ENCODE data around the gene PRKCB. TPM values are rescaled to one million over a fixed set of nuclear protein-coding genes. Genes with fewer than 3 reads are reported as not detected.

Gene PRKCB
- total and polyA plus RNA-seq, 4 experiments from 2014 or later: 46.5 to 106 (median 98.2) TPM

DNA sequence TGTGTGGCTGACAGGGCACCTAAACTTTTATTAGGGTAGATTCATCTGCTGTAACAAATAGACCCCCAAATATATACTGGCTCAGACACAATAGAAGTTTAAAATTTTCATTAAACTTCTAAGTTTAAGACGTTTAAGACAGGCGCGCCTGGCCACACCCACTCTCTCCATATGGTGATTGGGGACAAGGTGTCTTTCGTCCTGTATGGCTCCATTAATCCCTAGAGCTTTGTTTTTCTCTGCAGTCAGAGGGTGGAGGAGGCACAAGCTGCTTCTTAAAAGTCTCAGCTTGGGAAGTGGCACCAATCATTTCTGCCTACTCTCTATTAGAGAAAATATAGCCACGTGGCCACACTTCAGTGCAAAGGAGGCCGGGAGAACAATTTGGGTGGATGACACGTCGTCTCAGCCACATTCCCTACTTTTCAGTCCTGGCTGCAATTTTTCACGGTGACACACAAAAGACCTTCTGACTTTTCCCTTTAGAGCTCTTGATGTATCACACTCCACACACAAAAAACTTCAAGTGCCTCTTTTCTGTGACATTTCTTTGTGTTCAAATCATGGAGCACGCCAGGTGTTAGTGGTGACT lies 294.8 kb downstream of the PRKCB start:
- H3K27me3 Mint-ChIP-seq: no peaks in the 10 kb centered on the region
- H3K27me3 ChIP-seq (ENCODE audit: insufficient read depth, low read length): no peaks in the 10 kb centered on the region
- H3K4me1 Mint-ChIP-seq: peaks cover 7 to 22% (median 12%) of the 10 kb centered on the region in 4 donors
- peaks cover 12% of the 10 kb centered on the region for H3K36me3 ChIP-seq (ENCODE audit: insufficient read depth, low read length)
- CTCF ChIA-PET (ENCODE audit: partially characterized antibody): no interaction called here
- DNase-seq: no peak
- intact Hi-C loops (cut with micrococcal nuclease): no loop called here
- no peak overlapping the region for H3K4me3 ChIP-seq (ENCODE audit: low read length in 2 of 2)
- H3K4me3 Mint-ChIP-seq: no peak overlapping the region
- no peaks in the 10 kb centered on the region for H3K4me1 ChIP-seq (ENCODE audit: insufficient read depth, low read length)
- peaks cover 44 to 52% of the 10 kb centered on the region in 2 donors for H3K36me3 Mint-ChIP-seq
- no peak overlapping the region for H3K27ac Mint-ChIP-seq
- H3K9me3 Mint-ChIP-seq: no peaks in the 10 kb centered on the region
- H3K9me3 ChIP-seq (ENCODE audit: control insufficient read depth in 1 of 2, low read length in 2 of 2): no peaks in the 10 kb centered on the region
- POLR2A ChIA-PET (ENCODE audit: partially characterized antibody): interaction anchor here (0.7 kb wide), 1 partner anchor 41 kb away, joined by 3 read pairs; no protein-coding TSS in a partner anchor
- no peak overlapping the region for H3K27ac ChIP-seq (ENCODE audit: low read depth, low read length)

DNA sequence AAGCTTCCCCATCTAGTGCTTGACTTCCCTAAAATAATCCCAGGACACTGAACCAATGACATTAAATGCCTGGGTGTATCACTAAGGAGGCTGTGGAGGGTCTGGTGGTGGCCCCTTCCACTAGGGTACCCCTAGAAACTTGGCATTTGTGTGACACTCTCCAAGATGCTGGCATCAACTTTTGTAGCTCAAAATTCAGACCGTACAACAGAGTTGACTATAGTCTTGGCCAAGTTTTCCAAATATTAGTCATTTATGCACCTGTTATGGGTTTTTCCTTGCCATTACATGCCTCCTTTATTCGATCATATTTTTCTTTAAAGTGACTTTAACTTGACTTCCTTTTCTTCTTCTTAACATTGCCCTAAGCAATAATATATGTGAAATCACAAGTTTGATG lies 295.5 kb downstream of the PRKCB start:
- no peaks in the 10 kb centered on the region for H3K9me3 Mint-ChIP-seq

DNA sequence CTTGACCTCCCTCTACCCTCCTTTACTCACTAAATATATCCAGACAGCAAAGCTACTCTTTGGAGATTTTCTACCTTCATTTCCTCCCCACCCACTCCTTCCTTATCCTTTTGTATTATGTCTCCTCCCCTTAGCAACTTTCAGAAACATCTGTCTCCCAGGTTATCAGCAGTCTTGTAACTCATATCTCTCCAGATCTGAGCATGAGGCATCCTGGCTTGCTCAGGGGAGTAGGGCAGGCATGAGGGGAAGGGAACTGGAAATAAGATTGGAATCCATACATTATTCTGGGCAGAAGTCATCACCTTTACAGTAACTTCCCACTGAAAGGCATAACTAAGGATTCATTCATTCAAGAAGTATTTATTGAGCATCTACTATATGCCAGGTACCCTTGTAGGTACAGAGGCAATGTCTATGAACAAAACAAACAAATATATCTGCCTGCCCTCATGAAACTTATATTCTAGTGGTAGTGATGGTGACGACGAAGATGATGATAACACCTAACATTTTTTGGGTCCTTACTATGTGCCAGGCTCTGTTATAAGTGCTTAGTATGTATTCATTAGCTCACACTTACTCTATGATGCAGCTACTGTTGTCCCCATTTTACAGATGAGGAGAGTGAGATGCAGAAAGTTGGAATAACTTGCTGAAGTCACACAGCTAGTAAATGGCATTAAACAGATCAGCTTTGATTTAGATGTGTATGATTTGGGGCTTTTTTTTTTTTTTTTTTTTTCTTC lies 296.4 kb downstream of the PRKCB start:
- Mint-ChIP-seq H3K36me3 (peaks cover 45 to 47% of the 10 kb centered on the region in 2 donors), H3K27me3 (no peaks in the 10 kb centered on the region), H3K4me3 (no peak overlapping the region), H3K9me3 (no peaks in the 10 kb centered on the region), H3K27ac (peak overlapping the region in 2 of 7 donors; percentile 5 to 57), H3K4me1 (peaks cover 9 to 22% (median 12%) of the 10 kb centered on the region in 4 donors)
- H3K4me3 ChIP-seq (ENCODE audit: low read length in 2 of 2): no peak overlapping the region
- intact Hi-C loops (cut with micrococcal nuclease): no loop called here
- H3K27ac ChIP-seq (ENCODE audit: low read depth, low read length): no peak overlapping the region
- H3K4me1 ChIP-seq (ENCODE audit: insufficient read depth, low read length): no peaks in the 10 kb centered on the region
- no peak for DNase-seq
- H3K36me3 ChIP-seq (ENCODE audit: insufficient read depth, low read length): peaks cover 12% of the 10 kb centered on the region
- no peaks in the 10 kb centered on the region for H3K27me3 ChIP-seq (ENCODE audit: insufficient read depth, low read length)
- ChIA-PET CTCF (ENCODE audit: partially characterized antibody) (no interaction called here), POLR2A (ENCODE audit: partially characterized antibody) (interaction anchor here (0.6 kb wide), 1 partner anchor 9 kb away, joined by 3 read pairs; no protein-coding TSS in a partner anchor)
- no peaks in the 10 kb centered on the region for H3K9me3 ChIP-seq (ENCODE audit: control insufficient read depth in 1 of 2, low read length in 2 of 2)

More for the DNA sequence above, 295.5 kb downstream of the PRKCB start:
- ChIA-PET CTCF (ENCODE audit: partially characterized antibody) (no interaction called here), POLR2A (ENCODE audit: partially characterized antibody) (no interaction called here)
- no peaks in the 10 kb centered on the region for H3K4me1 ChIP-seq (ENCODE audit: insufficient read depth, low read length)
- H3K4me1 Mint-ChIP-seq: peaks cover 7 to 22% (median 12%) of the 10 kb centered on the region in 4 donors
- intact Hi-C loops (cut with micrococcal nuclease): no loop called here
- H3K27ac ChIP-seq (ENCODE audit: low read depth, low read length): no peak overlapping the region
- no peaks in the 10 kb centered on the region for H3K27me3 ChIP-seq (ENCODE audit: insufficient read depth, low read length)
- no peak overlapping the region for H3K4me3 Mint-ChIP-seq
- no peak overlapping the region for H3K4me3 ChIP-seq (ENCODE audit: low read length in 2 of 2)
- H3K27me3 Mint-ChIP-seq: no peaks in the 10 kb centered on the region
- DNase-seq: no peak
- H3K27ac Mint-ChIP-seq: peak overlapping the region in 3 of 7 donors; percentile 14 to 58 (median 39)
- H3K9me3 ChIP-seq (ENCODE audit: control insufficient read depth in 1 of 2, low read length in 2 of 2): no peaks in the 10 kb centered on the region
- peaks cover 44 to 51% of the 10 kb centered on the region in 2 donors for H3K36me3 Mint-ChIP-seq
- H3K36me3 ChIP-seq (ENCODE audit: insufficient read depth, low read length): peaks cover 9% of the 10 kb centered on the region

DNA sequence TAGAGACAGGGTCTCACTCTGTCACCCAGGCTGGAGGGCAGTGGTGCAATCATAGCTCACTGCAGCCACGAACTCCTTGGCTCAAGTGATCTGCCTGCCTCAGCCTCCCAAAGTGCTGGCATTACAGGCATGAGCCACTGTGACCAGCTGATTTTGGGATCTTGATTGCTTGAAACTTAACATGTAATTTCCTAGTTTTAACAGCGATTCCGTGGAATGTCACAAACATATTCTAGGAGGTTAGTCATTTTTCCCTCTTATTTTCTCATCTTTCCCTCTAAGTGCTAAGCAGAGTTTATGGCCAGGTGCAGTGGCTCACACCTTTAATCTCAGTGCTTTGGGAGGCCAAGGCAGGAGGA lies 297.0 kb downstream of the PRKCB start:
- Mint-ChIP-seq H3K9me3 (no peaks in the 10 kb centered on the region), H3K27me3 (no peaks in the 10 kb centered on the region), H3K27ac (peak overlapping the region in 2 of 7 donors; percentile 52 to 66), H3K4me3 (no peak overlapping the region), H3K4me1 (peaks cover 6 to 25% (median 12%) of the 10 kb centered on the region in 4 donors), H3K36me3 (peaks cover 43 to 45% of the 10 kb centered on the region in 2 donors)
- peaks cover 12% of the 10 kb centered on the region for H3K36me3 ChIP-seq (ENCODE audit: insufficient read depth, low read length)
- H3K4me1 ChIP-seq (ENCODE audit: insufficient read depth, low read length): no peaks in the 10 kb centered on the region
- intact Hi-C loops (cut with micrococcal nuclease): no loop called here
- ChIA-PET POLR2A (ENCODE audit: partially characterized antibody) (interaction anchor here (0.6 kb wide), 1 partner anchor 9 kb away, joined by 3 read pairs; no protein-coding TSS in a partner anchor), CTCF (ENCODE audit: partially characterized antibody) (no interaction called here)
- DNase-seq: no peak
- H3K9me3 ChIP-seq (ENCODE audit: control insufficient read depth in 1 of 2, low read length in 2 of 2): no peaks in the 10 kb centered on the region
- no peaks in the 10 kb centered on the region for H3K27me3 ChIP-seq (ENCODE audit: insufficient read depth, low read length)
- no peak overlapping the region for H3K27ac ChIP-seq (ENCODE audit: low read depth, low read length)
- no peak overlapping the region for H3K4me3 ChIP-seq (ENCODE audit: low read length in 2 of 2)

DNA sequence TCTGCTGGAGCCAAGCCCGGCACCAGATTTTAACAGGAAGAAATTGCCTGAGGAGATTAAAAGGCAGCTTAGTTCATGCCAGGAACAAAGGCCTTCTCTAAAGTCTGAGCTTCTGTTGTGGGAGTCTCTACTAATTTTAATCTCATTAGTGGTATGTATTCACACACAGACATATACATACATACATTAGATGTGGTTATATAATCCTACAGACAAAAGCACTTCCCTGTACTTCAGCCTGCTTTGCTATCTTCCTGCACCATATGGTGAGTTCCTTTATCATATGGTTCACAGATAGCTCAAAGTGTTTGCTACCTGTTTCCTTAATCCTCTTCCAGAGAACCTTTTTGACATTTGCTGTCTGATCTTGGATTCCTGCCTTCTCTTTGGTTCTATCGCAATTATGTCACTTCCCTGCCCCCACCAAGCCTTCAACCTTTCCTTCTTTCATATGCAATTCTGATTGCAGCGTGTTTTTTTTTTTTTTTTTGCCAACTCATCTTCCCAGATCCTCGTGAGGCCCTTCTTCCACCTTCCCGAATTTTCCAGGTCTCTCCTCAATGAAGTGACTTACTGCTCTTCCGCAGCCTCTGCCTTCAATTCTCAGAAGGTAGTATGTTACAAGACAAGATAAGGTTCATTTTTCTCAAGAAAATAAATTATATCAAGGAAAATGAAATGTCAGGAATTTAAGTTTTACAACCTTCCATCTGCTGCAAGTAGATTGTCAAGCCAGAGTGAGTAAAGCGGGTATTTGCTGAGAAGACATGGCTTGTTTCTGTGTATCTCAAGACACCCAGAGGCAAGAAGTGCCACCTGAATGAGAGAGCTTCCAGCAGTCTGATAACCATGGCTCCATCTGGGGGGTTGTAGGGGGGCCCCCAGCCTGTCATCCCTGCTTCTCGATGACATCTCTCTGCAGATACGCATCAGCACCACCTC lies 300.1 kb downstream of the PRKCB start:
- POLR2A ChIA-PET (ENCODE audit: partially characterized antibody): no interaction called here
- peaks cover 4% of the 10 kb centered on the region for H3K36me3 ChIP-seq (ENCODE audit: insufficient read depth, low read length)
- peak overlapping the region in 3 of 7 donors; percentile 30 to 65 (median 59) for H3K27ac Mint-ChIP-seq
- intact Hi-C loops (cut with micrococcal nuclease): no loop called here
- no peaks in the 10 kb centered on the region for H3K9me3 Mint-ChIP-seq
- CTCF ChIA-PET (ENCODE audit: partially characterized antibody): no interaction called here
- H3K36me3 Mint-ChIP-seq: peaks cover 48 to 53% of the 10 kb centered on the region in 2 donors
- peak overlapping the region in 1 of 8 donors; percentile 59 for H3K4me3 Mint-ChIP-seq
- H3K4me1 Mint-ChIP-seq: peaks cover 9 to 26% (median 15%) of the 10 kb centered on the region in 4 donors
- no peaks in the 10 kb centered on the region for H3K9me3 ChIP-seq (ENCODE audit: control insufficient read depth in 1 of 2, low read length in 2 of 2)
- no peaks in the 10 kb centered on the region for H3K4me1 ChIP-seq (ENCODE audit: insufficient read depth, low read length)
- DNase-seq: no peak
- no peak overlapping the region for H3K4me3 ChIP-seq (ENCODE audit: low read length in 2 of 2)
- H3K27me3 ChIP-seq (ENCODE audit: insufficient read depth, low read length): no peaks in the 10 kb centered on the region
- H3K27me3 Mint-ChIP-seq: no peaks in the 10 kb centered on the region
- no peak overlapping the region for H3K27ac ChIP-seq (ENCODE audit: low read depth, low read length)

DNA sequence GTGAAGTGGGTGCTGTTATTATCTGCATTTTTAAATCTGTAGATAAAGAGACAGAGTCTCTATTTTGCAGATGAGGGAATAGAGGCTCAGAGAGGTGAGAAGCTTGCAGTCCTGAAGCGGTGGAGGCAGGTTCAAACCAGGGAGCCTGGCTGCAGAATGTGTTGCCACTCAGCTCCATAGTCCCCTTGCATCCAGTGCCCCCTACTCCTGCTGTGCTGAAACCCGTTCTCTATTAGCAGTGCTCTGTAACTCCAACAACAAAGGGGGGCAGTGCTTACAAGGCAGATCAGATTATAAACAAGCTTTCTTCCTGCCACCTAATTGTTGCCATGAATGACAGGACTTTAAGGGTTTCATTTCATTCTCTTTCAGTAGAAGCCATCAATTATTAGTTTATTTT lies 302.2 kb downstream of the PRKCB start:
- Mint-ChIP-seq H3K27ac (no peak overlapping the region), H3K36me3 (peaks cover 37 to 46% of the 10 kb centered on the region in 2 donors), H3K4me1 (peaks cover 0 to 18% (median 7%) of the 10 kb centered on the region in 4 donors), H3K9me3 (no peaks in the 10 kb centered on the region), H3K27me3 (no peaks in the 10 kb centered on the region), H3K4me3 (no peak overlapping the region)
- H3K27ac ChIP-seq (ENCODE audit: low read depth, low read length): no peak overlapping the region
- H3K36me3 ChIP-seq (ENCODE audit: insufficient read depth, low read length): peaks cover 18% of the 10 kb centered on the region
- no peaks in the 10 kb centered on the region for H3K27me3 ChIP-seq (ENCODE audit: insufficient read depth, low read length)
- no peaks in the 10 kb centered on the region for H3K9me3 ChIP-seq (ENCODE audit: control insufficient read depth in 1 of 2, low read length in 2 of 2)
- H3K4me3 ChIP-seq (ENCODE audit: low read length in 2 of 2): no peak overlapping the region
- no peak for DNase-seq
- H3K4me1 ChIP-seq (ENCODE audit: insufficient read depth, low read length): no peaks in the 10 kb centered on the region
- CTCF ChIA-PET (ENCODE audit: partially characterized antibody): no interaction called here
- POLR2A ChIA-PET (ENCODE audit: partially characterized antibody): no interaction called here
- intact Hi-C loops (cut with micrococcal nuclease): no loop called here

DNA sequence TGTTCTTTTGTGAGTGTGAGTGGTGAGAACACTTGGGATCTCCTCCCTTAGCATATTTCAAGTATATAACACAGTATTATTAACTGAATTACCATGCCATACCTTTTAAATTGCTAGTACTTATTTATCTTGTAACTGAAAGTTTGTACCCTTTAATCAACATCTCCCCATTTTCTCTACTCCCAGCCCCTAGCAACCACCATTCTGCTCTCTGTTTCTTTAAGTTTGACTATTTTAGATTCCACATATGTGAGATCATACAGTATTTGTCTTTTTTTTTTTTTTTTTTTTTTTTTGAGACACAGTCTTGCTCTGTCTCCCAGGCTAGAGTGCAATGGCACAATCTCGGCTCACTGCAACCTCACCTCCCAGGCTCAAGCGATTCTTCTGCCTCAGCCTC lies 302.8 kb downstream of the PRKCB start:
- Mint-ChIP-seq H3K27me3 (no peaks in the 10 kb centered on the region), H3K9me3 (no peaks in the 10 kb centered on the region), H3K4me3 (no peak overlapping the region), H3K27ac (peak overlapping the region in 1 of 7 donors; percentile 9), H3K36me3 (peaks cover 31 to 41% of the 10 kb centered on the region in 2 donors), H3K4me1 (peaks cover 0 to 16% (median 7%) of the 10 kb centered on the region in 4 donors)
- intact Hi-C loops (cut with micrococcal nuclease): no loop called here
- no peak overlapping the region for H3K4me3 ChIP-seq (ENCODE audit: low read length in 2 of 2)
- H3K4me1 ChIP-seq (ENCODE audit: insufficient read depth, low read length): no peaks in the 10 kb centered on the region
- no peaks in the 10 kb centered on the region for H3K9me3 ChIP-seq (ENCODE audit: control insufficient read depth in 1 of 2, low read length in 2 of 2)
- H3K36me3 ChIP-seq (ENCODE audit: insufficient read depth, low read length): peaks cover 18% of the 10 kb centered on the region
- POLR2A ChIA-PET (ENCODE audit: partially characterized antibody): no interaction called here
- no peak overlapping the region for H3K27ac ChIP-seq (ENCODE audit: low read depth, low read length)
- H3K27me3 ChIP-seq (ENCODE audit: insufficient read depth, low read length): no peaks in the 10 kb centered on the region
- CTCF ChIA-PET (ENCODE audit: partially characterized antibody): no interaction called here
- DNase-seq: no peak

Data from CD4-positive, alpha-beta memory T cell (primary cell).